HG03064 (cell line): ENCODE measurements around the gene EPB41L2.
"Not testable (repeated sequence)": the region's sequence is repeated elsewhere in the genome, so short reads cannot be mapped to it uniquely, and the experiment has no call there.

ENCODE experiments used
- ATAC-seq: cut with Tn5 transposase; IDR thresholded peaks from one replicate; pipeline ENCODE4 v1.9.1; 2021; ENCODE audit warnings: low read depth; ENCODE audit not compliant: unreplicated experiment

EPB41L2 gene

GRCh38 chr6:130825772-130826441, 237.1 kb downstream of the EPB41L2 start:
- no peak for ATAC-seq

DNA sequence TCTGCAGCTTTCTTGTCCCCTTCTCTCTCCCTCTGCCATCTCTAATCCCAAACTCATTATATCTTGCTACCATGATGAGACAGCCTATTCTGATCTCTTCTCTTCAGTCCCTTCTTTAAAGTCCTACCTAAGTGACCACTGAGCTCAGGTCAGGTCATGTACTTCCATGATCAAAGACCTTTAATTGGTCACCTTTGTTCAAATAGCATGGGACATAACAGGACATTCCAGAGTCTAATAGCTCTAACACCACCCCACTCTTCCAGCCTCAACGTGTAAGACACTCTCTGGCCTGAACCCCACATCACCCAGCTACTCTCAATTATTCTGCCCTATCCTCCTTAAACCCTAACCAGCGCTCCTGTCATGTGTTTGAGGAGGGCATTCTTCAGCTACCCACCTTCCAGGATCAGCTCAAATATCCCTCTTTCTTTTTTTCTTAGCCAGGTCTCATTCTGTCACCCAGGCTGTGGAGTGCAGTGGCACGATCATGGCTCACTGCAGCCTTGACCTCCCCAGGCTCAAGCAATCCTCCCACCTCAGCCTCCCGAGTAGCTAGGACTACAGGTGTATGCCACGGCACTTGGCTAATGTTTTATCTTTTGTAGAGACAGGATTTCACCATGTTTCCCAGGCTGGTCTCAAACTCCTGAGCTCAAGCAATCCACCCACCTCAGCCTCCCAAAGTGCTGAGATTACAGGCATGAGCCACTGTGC, 237.9 kb downstream of the EPB41L2 start:
- ATAC-seq = no peak

DNA sequence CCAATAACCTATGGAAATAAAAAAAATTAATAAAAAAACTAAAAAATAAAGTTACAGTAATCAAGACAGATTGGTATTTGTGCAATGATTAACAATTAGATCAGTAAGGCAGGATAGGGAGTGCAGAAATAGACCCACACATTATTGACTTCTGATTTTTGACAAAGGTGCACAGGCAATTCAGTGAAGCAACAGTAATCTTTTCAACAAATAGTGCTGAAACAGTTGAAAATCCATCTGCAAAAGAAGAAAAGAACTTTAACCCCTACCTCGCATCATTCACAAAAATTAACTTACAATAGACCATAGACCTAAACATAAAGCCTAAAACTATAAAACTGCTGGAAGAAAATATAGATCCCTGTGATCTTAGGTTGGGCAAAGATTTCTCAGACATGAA, 240.3 kb downstream of the EPB41L2 start:
- ATAC-seq = no peak

DNA sequence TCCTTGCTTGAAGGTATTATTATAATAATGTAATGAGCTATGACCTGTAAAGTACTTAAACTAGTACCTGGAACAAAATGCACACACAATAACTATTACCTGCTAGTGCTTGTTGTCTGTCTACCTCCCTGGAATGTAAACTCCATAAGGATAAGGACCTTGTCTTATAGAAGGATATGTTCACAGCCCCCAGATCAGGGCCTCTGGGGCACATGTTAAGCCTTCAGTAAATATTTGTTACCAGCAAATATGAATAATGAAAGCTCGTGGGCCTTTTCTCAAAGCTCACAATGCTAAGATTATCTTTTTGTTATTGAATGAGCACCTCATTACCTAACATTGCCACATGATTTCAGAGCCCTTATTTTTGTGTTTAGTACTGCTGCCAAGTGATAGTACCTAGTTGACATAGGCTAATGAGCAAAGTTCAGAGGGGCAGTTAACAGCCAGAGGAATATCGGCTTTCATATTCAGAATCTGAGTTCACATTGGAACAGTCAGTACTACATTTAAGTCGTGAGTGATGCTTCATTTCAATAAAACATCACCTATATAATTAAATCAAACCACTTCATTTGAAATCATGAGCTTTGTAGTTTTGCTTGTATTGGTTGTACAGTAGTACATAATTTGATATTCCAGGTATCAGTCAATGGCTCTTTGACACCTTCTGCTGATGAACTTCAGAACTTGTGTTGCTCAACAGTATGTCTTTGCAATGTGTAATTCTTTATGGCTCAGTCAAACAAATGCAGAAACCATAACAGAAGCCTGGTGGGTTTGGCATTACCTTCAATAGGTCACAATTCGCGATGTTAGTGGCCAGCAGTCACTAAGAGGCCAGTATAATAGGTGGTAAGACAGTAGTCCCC, 247.6 kb downstream of the EPB41L2 start:
- no peak for ATAC-seq

GRCh38 chr6:130814506-130814905, 248.5 kb downstream of the EPB41L2 start:
- ATAC-seq = no peak

DNA sequence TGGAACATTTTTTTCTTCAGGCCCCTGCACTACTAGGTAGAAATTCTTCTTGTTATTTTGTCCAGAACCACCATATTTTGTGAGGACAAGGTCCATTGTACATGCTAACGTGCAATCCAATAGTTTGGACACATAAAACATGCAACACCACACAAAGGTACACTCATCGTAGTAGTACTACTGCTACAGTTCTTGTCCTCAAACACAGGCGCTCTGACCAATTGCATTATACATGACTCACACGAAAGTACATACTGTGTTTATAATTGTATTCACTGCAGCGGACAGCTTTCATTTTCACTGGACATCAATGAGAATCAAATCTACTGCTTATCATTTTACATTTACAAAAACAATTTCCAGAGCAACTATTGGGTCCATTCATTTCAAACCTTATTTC, 251.1 kb downstream of the EPB41L2 start:
- ATAC-seq = no peak

DNA sequence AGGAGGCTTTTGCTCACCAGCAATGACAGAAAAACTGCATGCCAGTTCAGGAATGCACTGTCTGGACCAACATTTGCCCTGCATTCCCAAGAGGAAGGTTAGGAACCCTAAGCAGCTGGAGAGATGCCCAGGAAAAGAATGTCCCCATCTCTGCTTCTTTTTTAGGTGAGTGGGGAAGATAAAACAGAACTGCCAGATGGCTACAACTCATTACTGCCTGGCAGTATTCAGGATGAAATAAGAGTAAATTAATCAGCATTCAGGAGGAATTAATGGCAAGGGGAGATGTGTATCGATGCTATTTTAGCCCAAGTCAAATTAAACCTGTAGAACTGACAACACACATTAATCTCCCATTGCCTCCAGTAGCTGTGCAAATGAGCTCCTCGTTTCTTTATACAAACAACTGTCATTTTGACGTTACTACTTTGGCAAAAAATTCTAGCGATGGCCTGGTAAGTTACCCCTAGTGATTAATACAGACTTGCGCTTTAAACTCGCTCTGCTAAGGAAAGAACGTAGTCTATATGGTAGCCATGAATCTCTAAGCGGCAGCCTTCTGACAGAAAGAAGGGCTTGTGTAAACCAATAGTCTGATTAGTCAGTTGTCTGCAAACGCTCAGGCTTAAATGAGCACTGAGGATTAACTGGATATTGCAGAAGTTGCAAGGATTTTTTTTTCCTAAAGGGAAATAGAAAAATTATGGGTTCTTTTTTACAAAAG, 252.6 kb downstream of the EPB41L2 start:
- no peak for ATAC-seq

- not testable (repeated sequence) for ATAC-seq
Observed at GRCh38 chr6:130801368-130801767, 261.7 kb downstream of the EPB41L2 start.

DNA sequence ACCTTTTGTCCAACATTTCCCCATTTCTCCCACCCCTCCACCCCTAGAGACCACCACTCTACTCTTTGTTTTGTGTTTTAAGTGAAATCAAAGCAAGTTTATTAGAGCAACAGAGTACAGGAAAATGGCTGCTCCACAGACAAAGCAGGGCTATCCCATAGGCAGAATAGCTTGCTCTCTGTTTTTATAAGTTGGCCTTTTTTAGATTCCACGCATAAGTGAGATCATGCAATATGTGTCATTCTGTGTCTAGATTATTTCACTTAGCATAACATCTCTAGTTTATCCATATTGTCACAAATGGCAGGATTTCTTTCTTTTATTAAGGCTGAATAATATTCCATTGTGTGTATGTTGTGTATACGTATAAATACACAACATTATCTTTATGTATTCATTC, 266.0 kb downstream of the EPB41L2 start:
- no peak for ATAC-seq

- no peak for ATAC-seq
Observed at GRCh38 chr6:130796313-130796905, 266.6 kb downstream of the EPB41L2 start.

- no peak for ATAC-seq
Observed at GRCh38 chr6:130794738-130795137, 268.3 kb downstream of the EPB41L2 start.

DNA sequence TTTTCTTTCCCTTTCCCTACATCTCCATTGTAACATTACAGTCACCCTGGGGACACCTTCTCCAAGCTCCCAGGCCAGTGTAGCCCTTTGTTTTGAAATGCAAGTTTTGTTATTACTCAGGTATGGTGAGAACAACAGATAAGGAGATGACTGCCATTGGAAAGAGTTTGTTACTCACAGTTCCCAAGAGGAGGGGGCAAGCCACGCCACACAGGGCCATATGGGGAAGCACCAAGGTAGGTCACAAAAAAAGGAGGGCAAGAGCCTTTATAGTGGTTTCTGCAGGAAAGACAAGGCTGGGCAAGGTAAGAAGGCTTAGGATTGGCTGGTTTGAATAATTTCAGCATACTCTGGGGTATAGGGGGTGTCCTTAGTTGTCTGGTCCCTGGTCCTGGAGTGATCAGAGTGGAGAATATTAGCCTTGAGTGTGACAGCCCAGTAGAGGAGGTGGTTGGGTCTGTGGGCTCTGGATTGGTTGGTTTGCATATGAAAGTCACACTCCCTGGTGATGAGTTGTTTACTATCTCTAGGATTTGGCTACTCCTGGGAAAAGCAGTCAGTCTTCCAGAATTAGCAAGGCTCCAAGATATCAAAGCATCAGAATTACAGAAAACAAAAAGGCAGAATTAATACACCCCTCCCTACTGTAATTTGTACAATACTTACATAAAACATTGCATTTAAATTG, 268.9 kb downstream of the EPB41L2 start:
- no peak for ATAC-seq
